K562 (cell line): ENCODE measurements around the gene FOSL2. TPM values are rescaled to one million over a fixed set of nuclear protein-coding genes. Genes with fewer than 3 reads are reported as not detected.

Experiments used
- ETV6 ChIP-seq, 3 experiments: fragments of 150-350 bp in 1 of 3; sonication (generic) in 1 of 3; formaldehyde crosslinking in 1 of 3; IDR thresholded peaks; 2 replicates each; pipeline versions ENCODE4 v1.6.1 to v1.8.0; 2014 to 2022; ENCODE audit warnings: borderline replicate concordance in 2 of 3, low read depth in 2 of 3, antibody characterized with exemption in 1 of 3, low read length in 1 of 3, mild to moderate bottlenecking in 1 of 3, missing genetic modification reagents in 1 of 3
- FOS ChIP-seq: IDR thresholded peaks from 3 replicates; pipeline ENCODE4 v1.6.1; 2011; ENCODE audit not compliant: insufficient read length; ENCODE audit errors: extremely low read depth
- MTA1 ChIP-seq: fragments of 450-650 bp; IDR thresholded peaks from 2 replicates; pipeline ENCODE4 v1.6.1; 2017; ENCODE audit warnings: borderline replicate concordance
- ZBTB2 ChIP-seq: fragments of 450-650 bp; IDR thresholded peaks from 2 replicates; pipeline ENCODE4 v1.6.1; 2016; ENCODE audit warnings: antibody characterized with exemption
- ZNF407 ChIP-seq: fragments of 450-650 bp; IDR thresholded peaks from 2 replicates; pipeline ENCODE4 v1.6.1; 2016; ENCODE audit warnings: low read depth
- polyA plus RNA-seq, 8 experiments: library from polyadenylated mRNA; depleted of rRNA in 4 of 8; stranded (reverse) in 5 of 8; unstranded in 3 of 8; fragments of >200 nt; fragmentation: Nextera tagmentation in 2 of 8; fragmentation: Illumina TruSeq in 1 of 8; extraction: Ambion mirVana in 2 of 8; extraction: Trizol in 1 of 8; gene quantifications; 2 replicates each; pipeline versions ENCODE4 v1.2.1 to v1.2.3, GENCODE V29; 2011 to 2014; ENCODE audit warnings: inconsistent platforms in 1 of 8, missing spikeins in 1 of 8
- total RNA-seq, 7 experiments: library from RNA; depleted of rRNA in 6 of 7; stranded (reverse); fragments of >200 nt in 6 of 7; fragmentation: Illumina TruSeq in 2 of 7; extraction: Trizol in 2 of 7; gene quantifications; 2 replicates each; pipeline versions ENCODE4 v1.2.1 to v1.2.3, GENCODE V29; 2011 to 2021; ENCODE audit warnings: low replicate concordance in 1 of 7

Gene FOSL2
- total and polyA plus RNA-seq, 9 of the 15 experiments (the other 6 are each of a cell fraction or from before 2014, with no cell fraction given): 0.04 to 2.9 (median 0.80) TPM

- TF ChIP-seq ZNF407 (no peak), MTA1 (no peak), FOS (no peak), ETV6 (IDR thresholded peaks at IDR 0.05; ENCODE audit: borderline replicate concordance in 1 of 2, low read depth in 2 of 2, low read length in 1 of 2) (no peak), ETV6 (CRISPR knock-in tag; IDR thresholded peaks at IDR 0.05; ENCODE audit: borderline replicate concordance) (no peak), ZBTB2 (no peak)
Measured at GRCh38 chr2:28407976-28408690, 15.5 kb downstream of the FOSL2 start (continued).
